HEK293T (cell line): ENCODE data around the gene OTOP3.

ENCODE experiments used
- ARNT ChIP-seq: fragments of 450-650 bp; IDR thresholded peaks from 2 replicates; pipeline ENCODE4 v1.6.1; 2017; ENCODE audit warnings: mild to moderate bottlenecking
- BHLHE40 ChIP-seq: fragments of 450-650 bp; IDR thresholded peaks from 2 replicates; pipeline ENCODE4 v1.6.1; 2016; ENCODE audit warnings: mild to moderate bottlenecking, moderate library complexity, borderline replicate concordance
- ELF4 ChIP-seq: fragments of 450-650 bp; IDR thresholded peaks from 2 replicates; pipeline ENCODE4 v1.6.1; 2017; ENCODE audit warnings: antibody characterized with exemption
- FOXK2 ChIP-seq: fragments of 450-650 bp; IDR thresholded peaks from 2 replicates; pipeline ENCODE4 v1.6.1; 2016; ENCODE audit warnings: mild to moderate bottlenecking
- FOXM1 ChIP-seq: fragments of 450-650 bp; IDR thresholded peaks from 2 replicates; pipeline ENCODE4 v1.6.1; 2017; ENCODE audit warnings: mild to moderate bottlenecking, borderline replicate concordance
- NFRKB ChIP-seq: fragments of 450-650 bp; IDR thresholded peaks from 2 replicates; pipeline ENCODE4 v1.6.1; 2016; ENCODE audit warnings: mild to moderate bottlenecking, moderate library complexity
- SP1 ChIP-seq: fragments of 450-650 bp; IDR thresholded peaks from 2 replicates; pipeline ENCODE4 v1.6.1; 2017
- TARDBP ChIP-seq: fragments of 450-650 bp; IDR thresholded peaks from 2 replicates; pipeline ENCODE4 v1.6.1; 2016
- ZNF384 ChIP-seq: fragments of 450-650 bp; IDR thresholded peaks from 2 replicates; pipeline ENCODE4 v1.6.1; 2016

DNA sequence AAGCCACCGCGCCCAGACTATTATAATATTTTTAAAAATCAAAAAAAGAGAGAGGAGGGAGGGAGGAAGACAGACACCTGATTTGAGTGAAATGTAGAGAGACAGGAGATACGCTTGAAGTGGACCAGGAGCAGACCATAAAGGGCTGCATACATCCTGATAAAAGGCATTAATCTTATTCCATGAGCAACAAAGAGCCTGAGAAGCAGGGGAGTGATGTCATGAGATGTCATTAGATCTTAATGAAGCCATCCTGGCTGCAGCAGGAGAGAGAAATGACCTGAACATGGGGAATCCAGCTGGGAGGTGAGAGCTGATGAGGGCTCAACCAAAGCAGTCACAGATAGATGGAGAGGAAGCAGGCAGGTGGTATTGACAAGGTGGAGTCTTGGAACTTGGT is 42.1 kb downstream of the OTOP3 start:
- TF ChIP-seq TARDBP: no peak
- TF ChIP-seq FOXK2: no peak
- TF ChIP-seq ARNT: no peak
- TF ChIP-seq NFRKB: no peak
- no peak for TF ChIP-seq SP1
- TF ChIP-seq BHLHE40: no peak
- no peak for TF ChIP-seq ELF4
- TF ChIP-seq ZNF384: no peak
- no peak for TF ChIP-seq FOXM1
